ENCODE data around the gene ALDH3B2. TPM values are rescaled to one million over a fixed set of nuclear protein-coding genes. Genes with fewer than 3 reads are reported as not detected.

ALDH3B2 gene
- polyA plus RNA-seq, 3 donors, result not detected

DNA sequence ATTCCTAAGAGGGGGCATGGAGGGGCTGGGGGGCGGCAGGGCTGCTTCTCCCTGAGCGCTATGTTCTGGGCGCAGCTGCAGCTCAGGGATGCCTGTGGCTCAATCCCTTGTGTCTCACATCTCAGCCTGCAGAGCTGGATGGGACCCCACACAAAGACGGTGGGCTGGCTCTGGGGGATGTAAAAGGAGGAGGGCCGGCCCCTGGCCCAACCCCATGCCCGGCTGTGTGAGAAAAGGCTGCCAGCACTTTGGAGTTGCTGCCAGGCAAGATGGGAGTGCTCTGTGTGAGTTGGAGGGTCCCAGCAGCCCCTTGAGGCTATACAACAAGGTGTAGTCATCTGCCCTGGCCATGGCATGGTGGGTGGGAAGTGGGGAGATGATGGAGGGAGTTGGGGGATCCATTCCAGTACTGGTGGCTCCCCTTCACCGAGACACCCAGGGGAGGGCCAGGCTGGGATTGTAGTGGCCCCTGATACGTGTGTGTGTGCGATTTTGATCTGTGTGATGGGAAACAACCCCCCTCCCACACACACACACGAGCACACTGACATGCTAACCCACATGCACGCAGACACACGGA is 33.6 kb downstream of the ALDH3B2 start:
- no peak overlapping the region for H3K27ac Mint-ChIP-seq
- H3K4me3 Mint-ChIP-seq, result no peak overlapping the region
- peaks cover 2 to 11% (median 4%) of the 10 kb centered on the region in 3 donors for H3K27me3 Mint-ChIP-seq (ENCODE audit: low read depth in 3 of 3)
- Histone ChIP-seq H3K4me1 (ENCODE audit: control insufficient read depth in 1 of 2, insufficient read depth in 2 of 2, low read length in 2 of 2) (peaks cover 0 to 10% of the 10 kb centered on the region in 2 donors), H3K4me2 (replicated peaks; ENCODE audit: extremely low read depth, low read length, poor library complexity, severe bottlenecking) (no peak overlapping the region), H2AFZ (ENCODE audit: insufficient read depth, low read depth, low read length, poor library complexity, severe bottlenecking) (no peak overlapping the region), H3K27ac (ENCODE audit: low read depth in 1 of 2, low read length in 2 of 2) (no peak overlapping the region), H3K4me3 (replicated peaks in 1 of 3; ENCODE audit: low read depth in 2 of 3, low read length in 3 of 3) (no peak overlapping the region), H4K20me1 (ENCODE audit: insufficient read depth, low read length) (no peaks in the 10 kb centered on the region), H3K36me3 (replicated peaks in 1 of 2; ENCODE audit: control insufficient read depth in 1 of 2, insufficient read depth in 2 of 2, low read length in 2 of 2) (no peaks in the 10 kb centered on the region), H3K9ac (ENCODE audit: insufficient read depth, low read length, poor library complexity, severe bottlenecking) (no peak overlapping the region), H3K27me3 (ENCODE audit: control insufficient read depth in 2 of 2, insufficient read depth in 2 of 2, low read length in 2 of 2) (no peaks in the 10 kb centered on the region), H3K9me3 (replicated peaks in 1 of 2; ENCODE audit: control insufficient read depth in 1 of 2, insufficient read depth in 1 of 2, low read length in 2 of 2) (peaks cover 4 to 10% of the 10 kb centered on the region in 2 donors), H3K79me2 (ENCODE audit: insufficient read depth, low read length) (no peaks in the 10 kb centered on the region)
- no peak for DNase-seq
- peaks cover 9% of the 10 kb centered on the region for H3K4me1 Mint-ChIP-seq
- H3K9me3 Mint-ChIP-seq, result peaks cover 3 to 15% (median 8%) of the 10 kb centered on the region in 7 donors
- no peaks in the 10 kb centered on the region for H3K36me3 Mint-ChIP-seq
- TF ChIP-seq, protein P1, sequence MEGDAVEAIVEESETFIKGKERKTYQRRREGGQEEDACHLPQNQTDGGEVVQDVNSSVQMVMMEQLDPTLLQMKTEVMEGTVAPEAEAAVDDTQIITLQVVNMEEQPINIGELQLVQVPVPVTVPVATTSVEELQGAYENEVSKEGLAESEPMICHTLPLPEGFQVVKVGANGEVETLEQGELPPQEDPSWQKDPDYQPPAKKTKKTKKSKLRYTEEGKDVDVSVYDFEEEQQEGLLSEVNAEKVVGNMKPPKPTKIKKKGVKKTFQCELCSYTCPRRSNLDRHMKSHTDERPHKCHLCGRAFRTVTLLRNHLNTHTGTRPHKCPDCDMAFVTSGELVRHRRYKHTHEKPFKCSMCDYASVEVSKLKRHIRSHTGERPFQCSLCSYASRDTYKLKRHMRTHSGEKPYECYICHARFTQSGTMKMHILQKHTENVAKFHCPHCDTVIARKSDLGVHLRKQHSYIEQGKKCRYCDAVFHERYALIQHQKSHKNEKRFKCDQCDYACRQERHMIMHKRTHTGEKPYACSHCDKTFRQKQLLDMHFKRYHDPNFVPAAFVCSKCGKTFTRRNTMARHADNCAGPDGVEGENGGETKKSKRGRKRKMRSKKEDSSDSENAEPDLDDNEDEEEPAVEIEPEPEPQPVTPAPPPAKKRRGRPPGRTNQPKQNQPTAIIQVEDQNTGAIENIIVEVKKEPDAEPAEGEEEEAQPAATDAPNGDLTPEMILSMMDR (IDR thresholded peaks at IDR 0.05), result no peak
- intact Hi-C loops (cut with micrococcal nuclease), result no loop called here
- WGBS (ENCODE audit: insufficient coverage), result 97% methylated on average over 7 of the region's 12 CpGs

DNA sequence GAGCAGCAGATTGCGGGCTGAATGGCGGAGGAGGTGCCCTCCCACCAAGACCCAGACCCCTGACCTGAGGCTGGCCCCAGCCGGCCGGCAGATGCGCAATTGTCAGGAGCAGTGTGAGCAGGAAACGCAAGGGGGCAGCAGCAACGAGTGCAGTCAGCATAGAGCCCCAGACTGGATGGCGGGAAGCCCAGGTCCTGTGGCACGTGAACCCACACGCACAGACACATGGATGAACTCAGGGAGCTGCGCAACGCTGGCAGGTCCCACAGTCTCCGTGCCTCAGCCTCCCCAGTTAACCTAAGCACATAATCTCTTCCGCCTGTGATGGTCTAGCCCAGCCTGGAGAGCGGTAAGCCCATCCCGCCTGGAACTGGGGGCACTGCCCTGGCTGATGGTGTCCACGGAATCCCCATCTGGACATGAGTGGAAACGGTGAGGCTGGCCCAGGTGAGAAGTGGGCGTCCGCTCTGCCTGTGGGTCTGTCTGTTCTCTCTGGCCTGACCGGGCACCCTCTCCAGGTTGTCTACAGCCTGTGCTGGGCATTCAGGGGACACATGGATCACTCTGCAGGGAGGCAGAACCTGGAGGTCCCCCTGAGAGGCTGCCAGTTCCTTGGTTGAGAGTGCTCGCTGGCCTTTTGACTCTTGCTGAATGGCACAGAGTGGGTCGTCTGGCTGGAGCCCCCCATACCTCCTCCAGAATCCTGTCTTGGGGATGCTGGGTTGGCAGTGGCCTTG is 34.2 kb downstream of the ALDH3B2 start:
- H3K27ac Mint-ChIP-seq, result peak overlapping the region in 1 of 7 donors; percentile 66
- peaks cover 2 to 11% (median 4%) of the 10 kb centered on the region in 3 donors for H3K27me3 Mint-ChIP-seq (ENCODE audit: low read depth in 3 of 3)
- H3K4me2 ChIP-seq (replicated peaks; ENCODE audit: extremely low read depth, low read length, poor library complexity, severe bottlenecking), result no peak overlapping the region
- H3K27ac ChIP-seq (ENCODE audit: low read depth in 1 of 2, low read length in 2 of 2), result no peak overlapping the region
- no peak overlapping the region for H2AFZ ChIP-seq (ENCODE audit: insufficient read depth, low read depth, low read length, poor library complexity, severe bottlenecking)
- peaks cover 4 to 10% of the 10 kb centered on the region in 2 donors for H3K9me3 ChIP-seq (replicated peaks in 1 of 2; ENCODE audit: control insufficient read depth in 1 of 2, insufficient read depth in 1 of 2, low read length in 2 of 2)
- H4K20me1 ChIP-seq (ENCODE audit: insufficient read depth, low read length), result no peaks in the 10 kb centered on the region
- peaks cover 9% of the 10 kb centered on the region for H3K4me1 Mint-ChIP-seq
- H3K4me3 Mint-ChIP-seq, result no peak overlapping the region
- TF ChIP-seq, protein P1 (IDR thresholded peaks at IDR 0.05), result peak; percentile 71
- intact Hi-C loops (cut with micrococcal nuclease), result no loop called here
- H3K4me1 ChIP-seq (ENCODE audit: control insufficient read depth in 1 of 2, insufficient read depth in 2 of 2, low read length in 2 of 2), result peaks cover 0 to 10% of the 10 kb centered on the region in 2 donors
- peak; percentile 40 to 63 (median 40) for DNase-seq
- H3K9me3 Mint-ChIP-seq, result peaks cover 3 to 15% (median 8%) of the 10 kb centered on the region in 7 donors
- no peak overlapping the region for H3K4me3 ChIP-seq (replicated peaks in 1 of 3; ENCODE audit: low read depth in 2 of 3, low read length in 3 of 3)
- H3K36me3 Mint-ChIP-seq, result no peaks in the 10 kb centered on the region
- WGBS (ENCODE audit: insufficient coverage), result 60% methylated on average over 21 of the region's 23 CpGs
- no peaks in the 10 kb centered on the region for H3K79me2 ChIP-seq (ENCODE audit: insufficient read depth, low read length)
- H3K9ac ChIP-seq (ENCODE audit: insufficient read depth, low read length, poor library complexity, severe bottlenecking), result no peak overlapping the region
- no peaks in the 10 kb centered on the region for H3K36me3 ChIP-seq (replicated peaks in 1 of 2; ENCODE audit: control insufficient read depth in 1 of 2, insufficient read depth in 2 of 2, low read length in 2 of 2)
- no peaks in the 10 kb centered on the region for H3K27me3 ChIP-seq (ENCODE audit: control insufficient read depth in 2 of 2, insufficient read depth in 2 of 2, low read length in 2 of 2)
